VCaP (cell line): ENCODE measurements around the gene HLA-DOA.

Experiments
- H3K27ac ChIP-seq: fragments of 450-650 bp; 2 replicates; pipeline ENCODE4 v1.5.1; 2017
- CTCF ChIP-seq: fragments of 450-650 bp; conservative IDR thresholded peaks from 2 replicates; pipeline ENCODE4 v1.5.1; 2017; ENCODE audit warnings: mild to moderate bottlenecking, moderate library complexity

The HLA-DOA gene

GRCh38 chr6:33040157-33040556 is 30.8 kb upstream of the HLA-DOA start:
- H3K27ac ChIP-seq: no peak overlapping the region
- no peak for TF ChIP-seq CTCF

- no peak for TF ChIP-seq CTCF
These were observed 27.1 kb upstream of the HLA-DOA start for GRCh38 chr6:33036535-33036934.

GRCh38 chr6:33034554-33034953 is 25.2 kb upstream of the HLA-DOA start:
- TF ChIP-seq CTCF: no peak
- H3K27ac ChIP-seq: no peak overlapping the region

More at GRCh38 chr6:33036535-33036934, 27.1 kb upstream of the HLA-DOA start:
- no peak overlapping the region for H3K27ac ChIP-seq

- no peak for TF ChIP-seq CTCF
- no peak overlapping the region for H3K27ac ChIP-seq
These were observed 20.9 kb upstream of the HLA-DOA start for GRCh38 chr6:33030245-33030644.

GRCh38 chr6:33029328-33030184 is 20.2 kb upstream of the HLA-DOA start:
- peak overlapping the region; percentile 36; the same call in 1 of the 2 replicates for H3K27ac ChIP-seq
- TF ChIP-seq CTCF: no peak

GRCh38 chr6:33028220-33028849 is 18.9 kb upstream of the HLA-DOA start:
- peak overlapping the region; percentile 36; the same call in 1 of the 2 replicates for H3K27ac ChIP-seq
- TF ChIP-seq CTCF: no peak

- TF ChIP-seq CTCF: no peak
- H3K27ac ChIP-seq: no peak overlapping the region
These were observed 15.1 kb upstream of the HLA-DOA start for GRCh38 chr6:33024521-33024920.
